HG03558 (cell line): ENCODE measurements around the gene IGSF8.

Source experiments
- ATAC-seq: cut with Tn5 transposase; IDR thresholded peaks from one replicate; pipeline ENCODE4 v1.9.1; 2021; ENCODE audit warnings: moderate number of reproducible peaks; ENCODE audit not compliant: unreplicated experiment; ENCODE audit errors: extremely low read depth

IGSF8 gene

GRCh38 chr1:160097911-160098851 is at the start of gene IGSF8:
Gene IGSF8, minus strand, starts transcription at chr1:160098619. Its CDS starts 147 bp downstream, at chr1:160098472.
- no peak for ATAC-seq

GRCh38 chr1:160148121-160148520 is 49.7 kb upstream of the IGSF8 start:
- ATAC-seq, result no peak

GRCh38 chr1:160146107-160146506 is 47.7 kb upstream of the IGSF8 start:
- ATAC-seq, result no peak

- no peak for ATAC-seq
Observed at GRCh38 chr1:160144921-160145320, 46.5 kb upstream of the IGSF8 start.

- ATAC-seq, result no peak
Observed at GRCh38 chr1:160143695-160144094, 45.3 kb upstream of the IGSF8 start.

- ATAC-seq, result no peak
Observed at GRCh38 chr1:160139840-160140239, 41.4 kb upstream of the IGSF8 start.

GRCh38 chr1:160137216-160137862 is 38.9 kb upstream of the IGSF8 start:
- ATAC-seq, result no peak

- no peak for ATAC-seq
Observed at GRCh38 chr1:160136926-160137200, 38.4 kb upstream of the IGSF8 start.

- no peak for ATAC-seq
Observed at GRCh38 chr1:160136121-160136925, 37.9 kb upstream of the IGSF8 start.

GRCh38 chr1:160134791-160135572 is 36.6 kb upstream of the IGSF8 start:
- no peak for ATAC-seq

- no peak for ATAC-seq
Observed at GRCh38 chr1:160133990-160134770, 35.8 kb upstream of the IGSF8 start.

GRCh38 chr1:160131803-160132565 is 33.6 kb upstream of the IGSF8 start:
- no peak for ATAC-seq

GRCh38 chr1:160130939-160131338 is 32.5 kb upstream of the IGSF8 start:
- no peak for ATAC-seq

- ATAC-seq, result no peak
Observed at GRCh38 chr1:160130486-160130885, 32.1 kb upstream of the IGSF8 start.

- no peak for ATAC-seq
Observed at GRCh38 chr1:160129966-160130365, 31.5 kb upstream of the IGSF8 start.

- ATAC-seq, result no peak
Observed at GRCh38 chr1:160129558-160129957, 31.1 kb upstream of the IGSF8 start.

GRCh38 chr1:160129046-160129445 is 30.6 kb upstream of the IGSF8 start:
- no peak for ATAC-seq

- no peak for ATAC-seq
Observed at GRCh38 chr1:160128636-160129035, 30.2 kb upstream of the IGSF8 start.
